HG03159 (cell line): ENCODE data around the gene PTPRK.
A peak's percentile ranks its signal among the peaks of the same experiment; 100 is the strongest.
"Not testable (repeated sequence)": the region's sequence is repeated elsewhere in the genome, so short reads cannot be mapped to it uniquely, and the experiment has no call there.

Experiments
- ATAC-seq: cut with Tn5 transposase; IDR thresholded peaks from one replicate; pipeline ENCODE4 v1.9.1; 2021; ENCODE audit warnings: mild to moderate bottlenecking, moderate library complexity; ENCODE audit not compliant: unreplicated experiment

The PTPRK gene

DNA sequence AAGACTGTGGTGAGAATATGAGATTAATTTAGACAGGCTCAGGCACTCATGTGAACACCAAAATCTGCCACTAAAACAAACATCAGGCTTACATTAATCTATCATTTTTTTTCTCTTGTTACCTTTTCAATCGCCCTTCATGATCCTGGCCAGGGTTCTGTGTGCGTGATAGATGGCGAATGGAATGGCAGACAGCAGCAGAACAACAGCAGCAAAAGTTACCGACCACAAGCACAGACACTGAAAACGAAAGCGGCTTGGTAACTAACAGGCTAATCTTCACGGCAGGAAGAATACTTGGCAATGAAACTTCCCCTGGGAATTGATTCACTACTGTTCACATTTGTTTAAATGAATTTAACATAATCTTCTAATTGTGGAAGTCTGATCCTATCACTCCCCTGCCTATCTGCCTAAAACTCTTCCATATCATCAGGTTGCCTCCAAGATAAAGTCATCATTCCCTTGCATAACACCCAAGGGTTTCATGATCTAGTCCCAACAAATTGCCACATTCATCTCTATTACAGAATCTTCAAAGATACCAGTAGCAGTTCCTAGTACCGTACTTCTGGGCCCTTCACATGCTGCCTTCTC, 28.7 kb downstream of the PTPRK start:
- peak; percentile 48 for ATAC-seq

DNA sequence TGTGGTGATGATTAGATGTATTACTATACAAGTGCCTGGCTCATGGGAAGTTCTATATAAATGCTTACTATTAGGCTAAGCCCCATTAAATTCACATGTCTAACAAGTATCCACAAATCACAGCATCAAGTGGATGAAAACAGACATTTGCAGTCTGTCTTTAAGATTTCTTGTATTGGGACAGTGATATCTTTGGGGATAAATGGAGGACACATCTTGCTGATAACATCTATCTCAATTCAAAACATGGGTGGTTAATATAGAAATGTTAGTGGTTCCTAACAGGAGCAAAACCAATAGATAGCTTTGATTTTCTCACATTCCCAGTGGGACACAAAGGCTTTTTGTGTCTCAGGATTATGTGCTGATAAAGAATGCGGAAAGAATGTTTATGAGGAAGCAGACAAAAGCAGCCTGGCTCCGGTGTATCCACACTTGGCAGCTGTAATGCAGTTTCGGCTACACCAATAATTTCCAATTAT, 29.3 kb downstream of the PTPRK start:
- no peak for ATAC-seq

DNA sequence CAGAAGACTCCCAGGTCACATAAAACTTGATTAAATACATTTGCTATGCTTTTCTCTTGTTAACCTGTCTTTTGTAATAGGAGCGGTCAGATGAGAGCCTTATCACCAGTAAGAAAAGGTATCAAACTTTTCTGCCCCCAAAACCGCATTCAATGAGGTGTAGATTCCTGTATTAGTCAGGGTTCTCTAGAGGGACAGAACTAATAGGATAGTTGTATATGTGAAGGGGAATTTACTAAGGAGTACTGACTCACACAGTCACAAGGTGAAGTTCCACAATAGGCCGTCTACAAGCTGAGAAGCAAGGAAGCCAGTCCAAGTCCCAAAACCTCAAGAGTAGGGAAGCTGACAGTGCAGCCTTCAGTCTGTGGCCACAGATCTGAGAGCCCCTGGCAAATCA, 32.7 kb downstream of the PTPRK start:
- ATAC-seq: no peak

DNA sequence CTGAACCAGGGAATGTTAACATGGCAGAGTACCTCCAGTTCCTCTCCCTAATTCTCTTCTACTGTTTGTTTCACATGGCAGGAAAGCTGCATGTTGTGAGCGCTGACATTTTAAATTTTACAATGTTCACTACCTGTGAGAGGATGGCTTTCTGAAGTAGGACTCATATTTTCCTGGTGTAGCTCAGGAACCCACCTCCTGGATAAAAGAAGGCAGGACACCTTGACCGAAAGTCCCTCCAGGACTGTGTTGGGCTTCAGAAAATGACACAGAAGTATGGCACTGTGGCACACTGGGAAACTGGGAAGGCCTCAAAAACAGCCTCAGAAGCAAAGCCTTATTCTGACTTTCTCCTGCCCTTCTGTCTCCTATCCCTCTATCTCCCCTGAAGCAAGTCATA, 33.3 kb downstream of the PTPRK start:
- no peak for ATAC-seq

DNA sequence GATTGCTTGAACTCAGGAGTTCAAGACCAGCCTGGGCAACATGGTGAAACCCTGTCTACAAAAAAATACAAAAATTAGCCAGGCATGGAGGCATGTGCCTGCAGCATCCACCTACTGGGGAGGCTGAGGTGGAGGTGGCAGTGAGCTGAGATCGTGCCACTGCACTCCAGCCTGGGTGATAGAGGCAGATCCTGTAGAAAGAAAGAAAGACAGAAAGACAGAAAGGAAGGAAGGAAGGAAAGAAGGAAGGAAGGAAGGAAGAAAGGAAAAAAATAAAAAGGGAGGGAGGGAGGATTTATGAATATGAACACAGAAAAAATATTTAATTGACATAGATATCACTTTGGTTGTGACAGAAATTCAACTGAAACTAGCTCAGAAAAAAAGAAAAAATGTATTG, 33.8 kb downstream of the PTPRK start:
- ATAC-seq: not testable (repeated sequence)

DNA sequence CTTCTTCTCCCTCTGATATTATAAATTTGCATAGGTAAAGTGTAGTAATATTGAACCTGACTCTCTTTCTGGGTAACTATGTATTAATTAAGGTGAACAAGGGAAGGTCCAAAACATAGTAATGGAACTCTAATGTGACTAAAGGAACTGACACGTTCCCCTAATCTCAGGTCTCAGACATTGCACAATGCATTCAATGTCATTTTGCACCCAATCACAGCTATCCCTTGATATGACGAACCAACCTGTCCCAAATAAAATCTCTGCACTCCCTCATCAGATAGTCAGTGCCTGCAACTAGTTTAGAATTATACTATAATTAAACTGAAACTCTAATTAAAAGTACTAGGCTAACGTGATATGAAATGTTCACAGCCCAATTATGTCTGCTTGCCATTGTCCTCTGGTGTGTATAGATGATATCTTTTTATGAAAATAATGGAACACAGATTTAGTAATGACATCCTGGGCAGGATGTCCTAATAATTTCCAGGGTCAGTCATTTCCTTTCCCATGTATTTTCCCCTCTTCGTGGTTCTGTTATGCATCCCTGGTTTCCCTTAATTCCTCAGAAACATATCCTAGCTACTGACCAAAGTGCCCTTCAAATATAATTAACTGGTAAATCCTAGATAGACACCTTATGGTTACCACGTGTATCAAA, 36.8 kb downstream of the PTPRK start:
- ATAC-seq: no peak

DNA sequence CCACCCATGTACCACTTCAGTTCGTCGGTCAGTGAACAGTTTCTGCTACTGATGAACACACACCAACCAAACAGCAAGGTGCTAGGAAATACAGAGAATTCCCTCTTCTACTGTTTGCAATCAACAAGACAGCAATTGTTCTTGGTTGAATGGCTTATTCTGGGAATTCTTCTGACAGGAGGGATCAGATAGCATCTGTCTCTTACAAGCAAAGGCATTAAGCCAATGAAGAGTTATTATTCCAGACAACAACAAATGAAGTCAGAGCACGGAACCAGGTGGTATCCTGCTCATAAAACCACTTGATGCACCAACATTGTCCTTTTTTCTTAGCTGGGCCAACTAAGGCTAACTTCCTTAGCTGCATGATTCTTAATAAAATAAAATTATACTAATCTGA, 37.8 kb downstream of the PTPRK start:
- ATAC-seq: no peak

DNA sequence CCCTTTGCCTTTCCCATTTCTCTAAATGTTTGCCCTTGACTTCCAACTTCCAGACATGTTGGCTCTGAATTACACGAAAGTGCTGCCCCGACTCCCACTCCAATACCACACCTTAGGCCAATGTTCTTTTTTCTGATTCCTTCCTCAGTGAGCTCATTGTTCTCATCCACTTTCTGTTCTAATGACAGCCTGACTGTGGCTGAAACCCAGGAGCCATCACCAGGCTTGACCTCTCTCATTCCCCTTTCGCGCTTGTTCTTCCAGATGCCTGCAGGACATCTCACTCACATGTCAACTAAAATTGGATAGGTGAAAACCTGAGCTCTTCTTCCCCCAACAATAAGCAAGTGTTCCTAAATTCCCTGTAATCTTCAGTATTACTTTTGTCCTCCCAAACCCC, 40.4 kb downstream of the PTPRK start:
- ATAC-seq: no peak

DNA sequence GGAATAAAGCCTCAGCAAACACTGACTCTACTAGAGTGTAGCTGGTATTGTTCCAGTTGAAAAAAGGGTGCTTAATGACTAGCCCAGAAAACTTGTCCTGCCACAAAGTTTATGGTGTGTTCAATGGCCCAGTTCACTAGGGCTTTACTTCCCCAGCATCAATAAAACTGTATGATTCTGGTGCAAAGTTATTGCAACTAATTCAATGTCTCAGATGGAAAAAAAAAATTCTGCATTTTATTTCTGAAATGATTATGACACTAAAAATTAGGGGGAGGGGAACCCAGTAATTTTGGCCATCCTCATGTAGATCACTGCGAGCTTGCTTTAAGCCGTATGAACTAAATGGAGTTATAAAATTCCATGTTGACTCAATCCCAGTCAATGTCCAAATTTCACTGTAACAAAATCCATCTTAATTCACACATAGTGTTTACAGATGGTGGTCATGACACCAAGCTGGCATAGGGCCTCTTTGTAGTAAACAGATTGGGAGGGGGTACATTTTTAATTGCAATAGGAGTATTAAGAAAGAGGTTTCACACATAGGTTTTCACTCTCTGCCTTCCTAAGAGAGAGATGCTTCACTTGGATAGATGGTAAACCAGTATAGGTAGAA, 41.2 kb downstream of the PTPRK start:
- no peak for ATAC-seq

DNA sequence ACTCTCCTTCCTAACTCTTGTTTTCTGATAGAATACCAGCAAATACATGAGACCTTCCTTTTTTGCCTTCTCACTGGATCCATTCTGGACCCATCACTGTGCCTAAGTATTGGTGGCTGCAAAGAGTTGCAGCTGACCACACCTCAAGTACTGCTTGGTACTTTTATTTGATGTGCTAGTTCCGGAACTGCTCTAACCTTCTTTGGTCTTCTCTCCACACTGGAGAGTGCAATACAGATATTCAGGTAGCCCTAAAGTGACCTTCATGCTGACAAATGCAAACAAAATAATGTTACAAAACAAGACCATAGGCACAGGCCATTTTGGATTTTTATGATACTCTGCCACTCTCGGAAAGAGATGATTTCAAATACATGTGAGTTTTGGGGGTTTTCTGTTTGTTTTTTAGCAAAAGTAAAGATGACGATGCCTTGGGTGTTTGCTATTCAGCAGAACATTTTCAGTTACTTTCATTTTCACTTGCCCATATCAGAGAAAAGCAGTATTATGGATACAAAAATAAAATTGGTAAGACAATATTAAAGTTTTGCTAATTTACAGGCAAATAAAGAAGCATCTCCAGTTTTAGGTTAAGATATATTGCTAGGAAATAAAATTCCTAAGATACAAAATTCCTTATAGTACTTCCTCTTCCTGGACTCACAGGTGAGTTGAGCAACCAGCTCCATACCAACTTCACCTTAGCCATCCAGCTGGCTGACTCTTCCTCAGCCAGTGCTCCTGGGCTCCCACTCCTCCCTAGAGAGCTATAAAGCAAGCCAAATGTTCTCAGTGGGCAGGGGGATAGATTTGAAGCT, 42.0 kb downstream of the PTPRK start:
- ATAC-seq: no peak

DNA sequence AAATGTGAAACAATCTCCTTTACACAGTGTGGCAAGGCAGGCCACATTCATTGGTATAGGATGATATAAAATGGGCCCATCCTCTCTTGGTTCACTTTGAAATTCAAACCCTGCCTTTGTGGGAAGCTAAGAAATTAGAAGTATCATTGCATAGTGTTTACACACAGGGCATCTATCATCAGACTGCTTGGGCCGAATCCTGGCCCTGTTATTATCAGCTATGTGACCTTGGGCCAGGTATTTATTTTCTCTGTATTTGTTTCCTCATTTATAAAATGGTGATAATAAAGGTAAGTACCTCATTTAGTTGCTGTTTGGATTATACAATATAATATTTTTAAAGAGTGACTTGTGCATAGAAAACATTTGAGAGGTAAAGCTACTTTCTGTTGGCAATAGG, 45.5 kb downstream of the PTPRK start:
- ATAC-seq: no peak

DNA sequence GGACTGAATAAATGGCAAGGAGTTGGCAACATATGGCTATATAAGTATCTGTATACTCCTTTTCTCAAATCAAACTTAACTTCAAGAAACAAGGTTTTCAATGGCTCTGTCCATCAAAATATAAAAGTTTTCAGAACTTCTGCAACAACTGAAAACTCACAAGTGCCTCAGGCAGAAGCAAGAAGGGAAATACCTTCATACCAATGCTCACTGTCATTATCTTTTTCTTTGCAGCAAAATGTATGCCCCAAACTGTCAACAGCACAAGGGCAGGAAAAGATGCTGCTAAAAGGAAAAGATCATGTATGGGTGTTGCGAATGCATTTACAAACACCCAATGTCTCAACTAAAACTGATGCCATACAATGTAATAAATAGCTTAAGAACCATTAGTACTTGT, 45.9 kb downstream of the PTPRK start:
- no peak for ATAC-seq

DNA sequence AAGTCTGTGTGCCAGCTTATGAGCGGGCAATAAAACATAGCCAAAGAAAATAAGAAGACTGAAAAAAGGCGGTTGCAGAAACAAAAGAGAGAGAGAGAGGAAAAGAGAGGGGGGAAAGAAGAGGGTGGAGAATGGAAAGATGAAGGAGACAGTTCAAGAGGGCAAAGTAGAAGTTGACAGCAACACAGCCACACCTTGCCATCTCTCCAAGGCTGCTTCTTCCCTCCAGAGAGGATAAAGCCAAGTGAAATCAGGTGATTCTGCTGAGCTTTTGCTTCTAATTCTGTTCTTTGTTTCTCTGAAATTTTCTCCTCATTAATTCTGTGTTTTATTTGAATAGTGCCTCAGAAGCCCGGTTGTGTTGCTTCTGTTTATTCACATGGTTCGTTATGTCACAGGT, 48.5 kb downstream of the PTPRK start:
- ATAC-seq: no peak

DNA sequence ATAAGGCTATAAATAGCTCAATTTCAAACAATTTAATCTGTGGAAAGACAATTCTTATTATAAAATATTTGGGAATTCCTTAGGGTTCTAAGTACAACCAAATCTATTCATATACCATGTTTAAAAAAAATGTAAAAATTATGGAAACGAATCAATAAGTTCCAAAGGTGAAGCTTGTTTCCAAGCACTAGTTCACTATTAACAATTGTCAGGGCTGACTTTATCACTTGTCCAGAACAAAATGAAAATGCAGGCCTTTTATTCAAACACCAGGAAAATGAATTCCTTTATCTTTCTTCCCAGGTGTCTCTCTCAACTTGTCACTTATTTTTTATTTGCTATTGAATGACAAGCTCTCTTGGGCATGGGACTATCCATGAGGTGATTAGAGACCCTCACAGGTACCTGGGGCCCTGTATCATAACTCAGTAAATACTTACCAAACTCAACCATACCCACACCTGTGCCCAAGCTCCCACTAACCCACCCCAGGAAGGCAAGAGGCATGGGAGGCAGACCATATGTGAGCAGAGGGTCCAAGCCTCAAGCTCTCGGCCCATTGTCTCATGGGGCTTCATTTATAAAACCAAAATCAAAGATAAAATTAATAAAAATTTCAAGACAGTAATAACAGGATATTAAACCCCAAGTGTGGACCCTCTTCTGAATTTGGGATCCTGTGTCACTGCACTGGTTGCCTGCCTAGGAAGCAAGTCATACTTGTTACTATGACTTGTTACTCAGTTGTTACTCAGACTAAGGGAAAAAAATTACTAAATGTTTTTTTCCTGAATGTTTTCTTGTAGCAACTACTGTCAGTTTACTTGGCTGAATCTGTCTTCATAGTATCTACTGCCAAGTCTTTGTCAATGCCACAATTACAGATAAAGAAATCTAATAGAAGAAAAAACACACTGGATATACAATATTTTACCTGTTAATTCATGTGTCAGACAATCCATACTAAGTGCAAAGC, 54.7 kb downstream of the PTPRK start:
- no peak for ATAC-seq

DNA sequence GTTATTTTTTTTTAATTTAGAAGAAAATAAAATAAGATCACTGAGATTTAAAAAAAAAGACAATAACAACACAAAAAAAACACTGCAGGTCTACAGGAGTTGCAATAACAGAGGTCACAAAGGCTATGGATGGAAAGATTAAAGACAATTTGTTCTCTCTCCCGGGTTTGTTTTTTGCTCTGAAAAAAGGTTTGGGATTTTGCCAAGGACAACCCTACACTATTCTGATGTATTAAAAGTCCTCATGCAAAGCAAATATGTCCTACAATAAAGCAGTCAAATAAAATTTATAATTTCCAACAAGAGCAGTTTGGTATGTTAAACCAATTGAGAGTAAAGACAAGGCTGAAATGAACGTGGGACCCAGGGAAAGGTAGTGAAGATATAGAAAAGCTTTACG, 55.6 kb downstream of the PTPRK start:
- no peak for ATAC-seq

DNA sequence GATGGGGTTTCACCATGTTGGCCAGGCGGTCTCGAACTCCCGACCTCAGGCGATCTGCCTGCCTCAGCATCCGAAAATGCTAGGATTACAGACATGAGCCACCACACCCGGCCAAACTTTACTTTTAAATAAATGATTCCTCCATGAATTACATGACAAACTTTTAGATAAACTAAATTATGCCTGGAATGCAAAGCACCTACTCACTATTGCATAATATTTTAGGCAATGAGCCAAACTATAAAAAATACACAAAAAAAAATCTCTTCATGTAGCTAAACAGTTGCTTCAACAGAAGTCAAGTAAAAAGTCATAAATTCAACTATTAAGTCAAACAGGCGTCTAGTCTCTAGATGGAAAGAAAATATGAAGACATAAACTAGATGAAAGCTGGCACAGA, 56.5 kb downstream of the PTPRK start:
- ATAC-seq: no peak

DNA sequence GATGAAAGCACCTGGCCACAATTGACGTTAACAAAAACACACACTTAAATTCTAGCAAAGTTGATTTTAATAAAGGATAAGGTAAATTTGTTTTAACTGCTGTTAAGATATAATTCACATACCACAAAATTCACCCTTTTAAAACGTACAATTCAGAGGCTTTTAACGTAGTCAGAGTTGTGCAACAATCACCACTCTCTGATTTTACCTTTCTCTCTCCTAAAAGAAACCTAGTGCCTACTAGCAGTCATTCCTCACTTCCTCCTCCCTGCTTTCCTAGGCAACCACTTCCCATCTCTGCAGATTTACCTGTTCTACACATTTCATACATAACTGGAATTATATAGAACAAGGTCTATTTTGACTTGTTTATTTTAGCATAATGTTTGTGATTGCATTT, 58.9 kb downstream of the PTPRK start:
- ATAC-seq: no peak

DNA sequence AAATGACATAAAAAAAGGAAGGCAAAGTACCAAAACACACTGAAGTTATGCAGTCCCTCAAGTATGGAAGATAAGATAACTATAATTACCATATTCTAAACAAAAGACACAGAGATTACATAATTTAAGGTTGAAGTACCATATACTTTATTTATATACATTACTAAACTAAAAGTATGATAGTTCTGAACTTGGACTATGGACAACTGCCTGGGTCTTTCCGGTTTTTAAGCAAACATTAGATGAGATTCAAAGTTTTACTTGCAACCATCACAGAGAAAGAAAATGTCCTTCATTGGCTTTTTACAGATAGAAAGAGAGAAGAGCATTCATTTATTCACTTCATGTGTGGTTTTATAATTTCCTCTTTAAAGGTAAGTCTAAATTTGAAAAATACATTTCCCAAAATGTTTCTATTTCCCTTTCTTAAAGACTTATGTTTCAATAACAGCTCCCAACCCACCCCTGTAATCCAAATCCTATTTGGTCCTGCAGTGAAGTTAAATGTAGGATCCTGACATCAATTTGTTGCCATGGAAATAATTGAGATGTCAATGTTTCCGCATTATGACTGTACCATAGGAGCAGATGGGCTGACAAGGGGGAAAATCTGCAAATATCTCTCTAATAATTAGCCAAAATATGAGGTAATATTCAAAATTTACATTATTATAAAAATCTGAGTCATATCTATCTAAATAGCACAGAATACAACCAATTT, 63.7 kb downstream of the PTPRK start:
- no peak for ATAC-seq

DNA sequence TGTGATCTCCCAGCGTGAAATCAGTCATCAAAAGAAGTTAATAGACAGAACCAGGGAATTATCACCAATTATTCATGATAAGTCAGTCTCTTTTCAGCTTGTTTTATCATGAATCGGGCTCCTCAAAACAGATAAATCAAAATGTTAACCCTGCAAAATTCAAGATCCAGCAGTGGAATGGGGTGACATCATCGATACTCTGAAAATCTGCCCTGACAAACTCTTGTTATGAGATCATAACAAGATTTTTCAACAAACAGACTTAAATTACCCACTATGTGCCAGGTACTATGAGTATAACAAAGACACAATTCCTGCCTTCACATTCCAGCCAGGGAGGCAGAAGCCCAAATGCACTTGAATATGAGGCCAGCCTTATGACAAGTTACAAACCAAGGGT, 64.4 kb downstream of the PTPRK start:
- no peak for ATAC-seq

DNA sequence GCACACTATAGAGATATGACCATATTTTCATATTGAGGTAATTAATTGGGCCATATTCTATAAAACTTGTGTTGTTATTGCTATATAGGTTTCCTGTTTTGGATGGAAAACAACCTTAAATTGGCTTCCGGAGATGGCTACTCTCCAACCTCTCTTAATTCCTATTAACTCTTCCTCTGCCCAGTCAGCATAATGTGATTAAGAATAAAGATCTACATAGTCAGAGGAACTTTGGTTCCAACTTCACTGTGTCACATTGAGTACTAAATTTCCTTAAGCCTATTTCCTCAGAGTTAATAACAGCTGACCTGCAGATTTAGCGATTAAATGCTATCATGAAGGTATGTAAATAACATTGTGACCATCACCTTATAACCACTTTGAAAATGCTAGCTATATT, 67.7 kb downstream of the PTPRK start:
- no peak for ATAC-seq
